SKM-1 treated with dmso at 0.1 percent for 144 hours (cell line): ENCODE measurements around the gene TMEM272.

Experiments
- DNase-seq: peaks from one replicate; lab custom pipeline; 2025; ENCODE audit not compliant: unreplicated experiment; lab: John Stamatoyannopoulos, UW

Gene TMEM272

GRCh38 chr13:51807041-51807440 lies 37.9 kb downstream of the TMEM272 start:
- DNase-seq = no peak

- no peak for DNase-seq
Measured at GRCh38 chr13:51806566-51806965, 38.4 kb downstream of the TMEM272 start.

- no peak for DNase-seq
Measured at GRCh38 chr13:51805925-51806324, 39.1 kb downstream of the TMEM272 start.

GRCh38 chr13:51805313-51805712 lies 39.7 kb downstream of the TMEM272 start:
- DNase-seq = no peak

GRCh38 chr13:51804295-51805172 lies 40.4 kb downstream of the TMEM272 start:
- DNase-seq = no peak

GRCh38 chr13:51803422-51804294 lies 41.3 kb downstream of the TMEM272 start, which contains the start of gene DHRS12:
TSS of gene DHRS12 (minus strand) at chr13:51804163. CDS start at chr13:51799659, 4,504 bp downstream.
- peak; percentile 64 for DNase-seq

GRCh38 chr13:51802631-51803418 lies 42.2 kb downstream of the TMEM272 start:
- DNase-seq = no peak

GRCh38 chr13:51801631-51802099 lies 43.3 kb downstream of the TMEM272 start:
- no peak for DNase-seq

GRCh38 chr13:51800486-51800885 lies 44.5 kb downstream of the TMEM272 start:
- DNase-seq = no peak

- no peak for DNase-seq
Measured at GRCh38 chr13:51799261-51799660, 45.7 kb downstream of the TMEM272 start.

GRCh38 chr13:51797664-51798488 lies 47.1 kb downstream of the TMEM272 start:
- DNase-seq = peak; percentile 6

GRCh38 chr13:51796546-51796945 lies 48.4 kb downstream of the TMEM272 start:
- no peak for DNase-seq

- no peak for DNase-seq
Measured at GRCh38 chr13:51795419-51795818, 49.6 kb downstream of the TMEM272 start.

- no peak for DNase-seq
Measured at GRCh38 chr13:51794964-51795363, 50.0 kb downstream of the TMEM272 start.

- peak; percentile 89 for DNase-seq
Measured at GRCh38 chr13:51793570-51794271, 51.3 kb downstream of the TMEM272 start.

- no peak for DNase-seq
Measured at GRCh38 chr13:51786425-51787265, 58.3 kb downstream of the TMEM272 start.

- no peak for DNase-seq
Measured at GRCh38 chr13:51785712-51786424, 59.1 kb downstream of the TMEM272 start.

- DNase-seq = no peak
Measured at GRCh38 chr13:51784097-51784496, 60.9 kb downstream of the TMEM272 start.
